ENCODE results near the gene CALM3. TPM values are rescaled to one million over a fixed set of nuclear protein-coding genes. Genes with fewer than 3 reads are reported as not detected.

Gene CALM3
- polyA plus RNA-seq, 4 donors, result 189 to 429 (median 298) TPM

GRCh38 chr19:46639358-46640182 lies 38.4 kb downstream of the CALM3 start:
- H3K27me3 ChIP-seq (ENCODE audit: control insufficient read depth in 3 of 3, insufficient read depth in 3 of 3, low read length in 3 of 3), result peaks cover 0 to 66% (median 6%) of the 10 kb centered on the region in 3 donors
- DNase-seq, result peak in 1 of 2 donors; percentile 63
- H3K27ac ChIP-seq (ENCODE audit: low read depth in 1 of 3, low read length in 2 of 3), result peak overlapping the region in 2 of 3 donors; percentile 50 to 86
- no peak for FAIRE-seq
- H3K4me1 ChIP-seq (ENCODE audit: control insufficient read depth in 3 of 3, insufficient read depth in 2 of 3, low read depth in 1 of 3, low read length in 2 of 3), result peaks cover 0 to 9% (median 0%) of the 10 kb centered on the region in 3 donors
- H3K9me3 ChIP-seq (ENCODE audit: control insufficient read depth in 2 of 2, insufficient read depth in 1 of 2, low read depth in 1 of 2, low read length in 1 of 2), result no peaks in the 10 kb centered on the region
- peak overlapping the region in 2 of 3 donors; percentile 22 to 48 for H3K4me3 ChIP-seq (ENCODE audit: low read depth in 1 of 3, low read length in 3 of 3)
- no peaks in the 10 kb centered on the region for H3K36me3 ChIP-seq (ENCODE audit: control insufficient read depth in 3 of 3, insufficient read depth in 2 of 3, low read depth in 1 of 3, low read length in 3 of 3)
- 6 to 9% (median 9%) methylated on average over 36 to 49 of the region's 49 CpGs for WGBS, 3 donors

GRCh38 chr19:46640656-46641055 lies 39.5 kb downstream of the CALM3 start:
- 46 to 75% (median 50%) methylated on average over 2 of the region's 2 CpGs for WGBS, 3 donors
- H3K36me3 ChIP-seq (ENCODE audit: control insufficient read depth in 3 of 3, insufficient read depth in 2 of 3, low read depth in 1 of 3, low read length in 3 of 3), result no peaks in the 10 kb centered on the region
- DNase-seq (no peak), FAIRE-seq (no peak)
- H3K4me1 ChIP-seq (ENCODE audit: control insufficient read depth in 3 of 3, insufficient read depth in 2 of 3, low read depth in 1 of 3, low read length in 2 of 3), result peaks cover 0 to 5% (median 0%) of the 10 kb centered on the region in 3 donors
- peaks cover 0 to 59% (median 6%) of the 10 kb centered on the region in 3 donors for H3K27me3 ChIP-seq (ENCODE audit: control insufficient read depth in 3 of 3, insufficient read depth in 3 of 3, low read length in 3 of 3)
- H3K27ac ChIP-seq (ENCODE audit: low read depth in 1 of 3, low read length in 2 of 3), result no peak overlapping the region
- no peaks in the 10 kb centered on the region for H3K9me3 ChIP-seq (ENCODE audit: control insufficient read depth in 2 of 2, insufficient read depth in 1 of 2, low read depth in 1 of 2, low read length in 1 of 2)
- H3K4me3 ChIP-seq (ENCODE audit: low read depth in 1 of 3, low read length in 3 of 3), result no peak overlapping the region

DNA sequence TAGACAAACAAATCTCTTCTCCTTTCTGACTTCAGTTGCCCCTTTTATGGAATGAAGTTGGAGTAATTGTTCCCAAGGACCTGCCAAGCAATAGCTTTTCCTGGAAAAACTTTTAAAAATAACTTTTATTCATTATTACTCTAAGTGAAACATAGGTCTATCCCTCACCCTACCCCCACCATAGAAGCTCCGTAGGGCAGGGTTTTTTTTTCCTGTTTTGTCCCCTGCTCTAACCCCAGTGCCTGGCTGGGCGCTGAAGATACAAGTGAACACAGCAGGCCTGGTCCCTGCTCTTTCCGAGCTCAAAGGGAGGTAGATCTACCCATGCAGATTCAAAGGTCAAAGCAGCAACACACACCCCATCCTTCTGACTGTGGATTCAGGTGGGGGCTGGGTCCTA lies 43.6 kb downstream of the CALM3 start:
- no peaks in the 10 kb centered on the region for H3K36me3 ChIP-seq (ENCODE audit: control insufficient read depth in 3 of 3, insufficient read depth in 2 of 3, low read depth in 1 of 3, low read length in 3 of 3)
- no peak for FAIRE-seq
- H3K4me3 ChIP-seq (ENCODE audit: low read depth in 1 of 3, low read length in 3 of 3), result no peak overlapping the region
- no peak for DNase-seq
- 16 to 43% (median 29%) methylated on average over 3 of the region's 3 CpGs for WGBS, 3 donors
- peaks cover 0 to 3% (median 2%) of the 10 kb centered on the region in 3 donors for H3K4me1 ChIP-seq (ENCODE audit: control insufficient read depth in 3 of 3, insufficient read depth in 2 of 3, low read depth in 1 of 3, low read length in 2 of 3)
- peaks cover 8 to 41% (median 17%) of the 10 kb centered on the region in 3 donors for H3K27me3 ChIP-seq (ENCODE audit: control insufficient read depth in 3 of 3, insufficient read depth in 3 of 3, low read length in 3 of 3)
- H3K9me3 ChIP-seq (ENCODE audit: control insufficient read depth in 2 of 2, insufficient read depth in 1 of 2, low read depth in 1 of 2, low read length in 1 of 2), result peaks cover 0 to 14% of the 10 kb centered on the region in 2 donors
- peak overlapping the region in 1 of 3 donors; percentile 21 for H3K27ac ChIP-seq (ENCODE audit: low read depth in 1 of 3, low read length in 2 of 3)

DNA sequence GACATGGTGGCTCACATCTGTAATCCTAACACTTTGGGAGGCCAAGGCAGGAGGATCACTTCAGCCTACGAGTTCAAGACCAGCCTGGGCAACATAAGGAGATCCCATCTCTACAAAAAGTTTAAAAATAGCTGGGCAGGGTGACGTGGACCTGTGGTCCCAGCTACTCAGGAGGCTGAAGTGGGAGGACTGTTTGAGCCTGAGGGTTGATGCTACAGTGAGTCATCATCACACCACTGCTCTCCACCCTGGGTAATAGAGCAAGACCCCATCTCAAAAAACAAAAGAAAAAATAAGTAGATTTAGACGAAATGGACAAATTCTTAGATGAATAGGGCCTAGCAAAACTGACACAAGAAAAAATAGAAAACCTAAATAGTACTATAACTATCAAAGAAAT lies 45.3 kb downstream of the CALM3 start:
- DNase-seq, result no peak
- no peaks in the 10 kb centered on the region for H3K36me3 ChIP-seq (ENCODE audit: control insufficient read depth in 3 of 3, insufficient read depth in 2 of 3, low read depth in 1 of 3, low read length in 3 of 3)
- no peak for FAIRE-seq
- peaks cover 0 to 14% of the 10 kb centered on the region in 2 donors for H3K9me3 ChIP-seq (ENCODE audit: control insufficient read depth in 2 of 2, insufficient read depth in 1 of 2, low read depth in 1 of 2, low read length in 1 of 2)
- no peak overlapping the region for H3K27ac ChIP-seq (ENCODE audit: low read depth in 1 of 3, low read length in 2 of 3)
- WGBS, 3 donors, result 78 to 82% (median 78%) methylated on average over 3 of the region's 3 CpGs
- H3K4me3 ChIP-seq (ENCODE audit: low read depth in 1 of 3, low read length in 3 of 3), result no peak overlapping the region
- peaks cover 0 to 3% (median 0%) of the 10 kb centered on the region in 3 donors for H3K4me1 ChIP-seq (ENCODE audit: control insufficient read depth in 3 of 3, insufficient read depth in 2 of 3, low read depth in 1 of 3, low read length in 2 of 3)
- peaks cover 8 to 44% (median 18%) of the 10 kb centered on the region in 3 donors for H3K27me3 ChIP-seq (ENCODE audit: control insufficient read depth in 3 of 3, insufficient read depth in 3 of 3, low read length in 3 of 3)

DNA sequence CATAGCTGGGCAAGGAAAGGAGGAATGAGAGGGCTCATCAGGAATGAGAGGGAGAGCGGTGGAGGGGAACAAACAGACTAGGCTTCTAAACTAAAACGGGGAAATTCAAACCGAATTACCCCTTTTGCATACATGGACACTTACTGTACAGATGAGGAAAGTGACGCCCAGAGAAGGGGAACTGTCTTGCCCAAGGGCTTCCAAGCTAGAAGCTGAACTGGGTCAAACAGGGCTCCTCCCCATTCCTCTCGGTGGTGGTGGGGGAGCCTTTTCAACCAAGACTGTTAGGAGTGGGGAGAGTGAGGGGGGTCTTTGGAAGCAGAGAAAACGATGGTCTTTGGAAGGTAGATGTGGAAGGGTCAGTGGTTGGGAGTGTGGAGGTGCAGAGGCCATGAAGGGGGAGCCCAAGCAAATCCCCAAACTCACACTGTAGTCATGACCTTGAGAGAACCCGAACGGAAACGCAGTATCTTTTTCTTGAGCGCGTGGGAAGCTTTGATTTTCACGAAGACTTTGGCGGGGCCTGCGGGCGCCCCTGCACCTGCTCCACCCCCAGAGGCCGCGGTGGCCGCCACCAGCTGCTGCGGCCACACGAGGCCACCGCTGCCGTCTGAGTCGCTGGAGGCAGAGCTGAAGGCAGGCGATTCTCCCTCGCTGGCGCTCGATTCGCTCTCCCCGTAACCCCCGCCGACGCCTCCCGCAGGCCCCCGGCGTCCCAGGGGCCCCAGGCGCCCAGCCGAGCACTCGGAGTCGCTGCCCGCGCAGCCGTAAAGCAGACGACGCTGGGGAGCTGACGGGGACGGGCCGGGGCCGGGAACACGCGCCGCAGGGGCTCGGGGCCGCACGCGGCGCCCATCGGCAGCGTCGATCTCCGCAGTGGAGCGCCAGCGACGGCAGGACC lies 47.2 kb downstream of the CALM3 start:
- Histone ChIP-seq H3K4me1 (ENCODE audit: control insufficient read depth in 3 of 3, insufficient read depth in 2 of 3, low read depth in 1 of 3, low read length in 2 of 3) (peaks cover 0 to 3% (median 0%) of the 10 kb centered on the region in 3 donors), H3K27me3 (ENCODE audit: control insufficient read depth in 3 of 3, insufficient read depth in 3 of 3, low read length in 3 of 3) (peaks cover 8 to 45% (median 18%) of the 10 kb centered on the region in 3 donors), H3K27ac (ENCODE audit: low read depth in 1 of 3, low read length in 2 of 3) (no peak overlapping the region), H3K4me3 (ENCODE audit: low read depth in 1 of 3, low read length in 3 of 3) (no peak overlapping the region), H3K36me3 (ENCODE audit: control insufficient read depth in 3 of 3, insufficient read depth in 2 of 3, low read depth in 1 of 3, low read length in 3 of 3) (peaks cover 0 to 6% (median 0%) of the 10 kb centered on the region in 3 donors), H3K9me3 (ENCODE audit: control insufficient read depth in 2 of 2, insufficient read depth in 1 of 2, low read depth in 1 of 2, low read length in 1 of 2) (peaks cover 0 to 14% of the 10 kb centered on the region in 2 donors)
- no peak for DNase-seq
- no peak for FAIRE-seq
- WGBS, 3 donors, result 31 to 40% (median 38%) methylated on average over 51 to 63 of the region's 63 CpGs

DNA sequence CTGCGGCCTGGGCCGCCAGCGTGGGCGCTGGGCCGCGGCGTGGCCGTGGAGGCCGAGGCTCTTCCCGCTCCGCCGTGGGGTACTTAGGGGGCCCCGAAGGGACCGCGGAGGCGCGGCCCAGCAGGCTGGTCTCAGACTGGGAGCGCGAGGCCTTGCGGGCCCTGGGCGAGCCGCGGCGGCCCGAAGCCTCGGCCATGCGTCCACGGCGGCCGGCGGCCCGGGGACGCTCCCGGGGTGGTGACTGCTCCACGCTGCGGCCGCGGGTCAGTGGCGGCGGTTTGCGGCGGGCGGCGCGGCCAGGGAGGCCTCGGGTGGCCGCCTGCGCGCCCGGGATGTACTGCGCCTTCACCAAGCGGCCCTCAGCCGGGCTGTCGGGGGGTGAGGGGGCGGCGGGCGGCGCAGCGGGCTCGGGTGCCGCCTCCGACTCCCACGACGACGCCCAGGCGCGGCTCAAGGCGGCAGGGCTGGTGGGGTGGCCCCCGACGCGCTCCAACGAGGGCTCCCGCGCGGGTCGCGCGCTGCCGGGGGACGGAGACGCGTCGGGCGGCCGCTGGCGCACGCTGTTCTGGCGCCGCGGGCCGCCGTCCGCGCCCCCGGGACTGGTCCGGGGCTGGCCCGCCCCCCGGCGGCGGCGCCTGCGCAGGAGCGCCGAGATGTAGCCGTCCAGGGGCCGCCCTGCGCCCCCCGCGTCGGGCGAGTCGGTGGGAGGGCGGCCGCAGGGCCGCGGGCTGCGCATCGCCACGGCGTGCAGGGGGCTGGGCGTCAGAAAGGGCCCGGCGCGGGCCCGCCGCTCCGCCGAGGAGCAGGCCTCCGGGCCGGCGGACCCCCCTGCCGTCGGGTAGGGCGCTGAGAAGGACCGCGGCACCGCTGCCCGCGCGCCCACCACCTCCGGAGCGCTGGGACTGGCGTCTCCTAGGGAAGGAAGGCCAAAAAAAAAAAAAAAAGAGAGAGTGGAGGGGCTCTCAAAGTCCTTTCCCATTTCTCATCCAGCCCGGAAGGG lies 48.1 kb downstream of the CALM3 start:
- peaks cover 8 to 49% (median 18%) of the 10 kb centered on the region in 3 donors for H3K27me3 ChIP-seq (ENCODE audit: control insufficient read depth in 3 of 3, insufficient read depth in 3 of 3, low read length in 3 of 3)
- peaks cover 0 to 8% (median 0%) of the 10 kb centered on the region in 3 donors for H3K36me3 ChIP-seq (ENCODE audit: control insufficient read depth in 3 of 3, insufficient read depth in 2 of 3, low read depth in 1 of 3, low read length in 3 of 3)
- H3K9me3 ChIP-seq (ENCODE audit: control insufficient read depth in 2 of 2, insufficient read depth in 1 of 2, low read depth in 1 of 2, low read length in 1 of 2), result peaks cover 0 to 14% of the 10 kb centered on the region in 2 donors
- FAIRE-seq (no peak), DNase-seq (no peak)
- H3K4me1 ChIP-seq (ENCODE audit: control insufficient read depth in 3 of 3, insufficient read depth in 2 of 3, low read depth in 1 of 3, low read length in 2 of 3), result peaks cover 0 to 3% (median 0%) of the 10 kb centered on the region in 3 donors
- H3K27ac ChIP-seq (ENCODE audit: low read depth in 1 of 3, low read length in 2 of 3), result no peak overlapping the region
- no peak overlapping the region for H3K4me3 ChIP-seq (ENCODE audit: low read depth in 1 of 3, low read length in 3 of 3)
- 38 to 40% (median 39%) methylated on average over 36 to 144 of the region's 144 CpGs for WGBS, 3 donors

DNA sequence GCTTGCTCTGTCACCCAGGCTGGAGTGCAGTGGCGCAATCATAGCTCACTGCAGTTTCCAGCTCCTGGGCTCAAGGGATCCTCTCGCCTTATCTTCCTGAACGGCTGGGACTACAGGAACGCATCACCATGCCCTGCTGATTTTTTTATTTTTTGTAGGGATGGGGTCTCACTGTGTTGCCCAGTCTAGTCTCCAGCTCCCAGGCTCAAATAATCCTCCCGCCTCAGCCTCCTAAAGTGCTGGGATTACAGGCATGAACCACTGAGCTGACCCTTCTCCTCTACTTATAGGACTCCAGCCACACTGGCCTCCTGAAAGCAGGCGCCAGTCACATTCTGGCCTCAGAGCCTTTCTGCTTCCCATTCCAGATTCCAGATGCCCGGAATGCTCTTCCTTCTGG lies 49.3 kb downstream of the CALM3 start:
- WGBS, 3 donors, result 69 to 82% (median 72%) methylated on average over 7 of the region's 7 CpGs
- DNase-seq (no peak), FAIRE-seq (no peak)
- H3K36me3 ChIP-seq (ENCODE audit: control insufficient read depth in 3 of 3, insufficient read depth in 2 of 3, low read depth in 1 of 3, low read length in 3 of 3), result peaks cover 0 to 11% (median 0%) of the 10 kb centered on the region in 3 donors
- no peak overlapping the region for H3K4me3 ChIP-seq (ENCODE audit: low read depth in 1 of 3, low read length in 3 of 3)
- H3K9me3 ChIP-seq (ENCODE audit: control insufficient read depth in 2 of 2, insufficient read depth in 1 of 2, low read depth in 1 of 2, low read length in 1 of 2), result peaks cover 0 to 14% of the 10 kb centered on the region in 2 donors
- no peak overlapping the region for H3K27ac ChIP-seq (ENCODE audit: low read depth in 1 of 3, low read length in 2 of 3)
- H3K4me1 ChIP-seq (ENCODE audit: control insufficient read depth in 3 of 3, insufficient read depth in 2 of 3, low read depth in 1 of 3, low read length in 2 of 3), result peaks cover 0 to 3% (median 0%) of the 10 kb centered on the region in 3 donors
- H3K27me3 ChIP-seq (ENCODE audit: control insufficient read depth in 3 of 3, insufficient read depth in 3 of 3, low read length in 3 of 3), result peaks cover 8 to 58% (median 18%) of the 10 kb centered on the region in 3 donors
